GM18907 (cell line): ENCODE results near the gene DROSHA.
"Not testable (repeated sequence)": the region's sequence is repeated elsewhere in the genome, so short reads cannot be mapped to it uniquely, and the experiment has no call there.

Experiments used
- ATAC-seq: cut with Tn5 transposase; IDR thresholded peaks from one replicate; pipeline ENCODE4 v1.9.1; 2021; ENCODE audit warnings: mild to moderate bottlenecking, moderate library complexity; ENCODE audit not compliant: unreplicated experiment

Gene DROSHA

GRCh38 chr5:31531888-31532547 lies at the start of gene DROSHA, which contains the start of gene C5orf22:
DROSHA (minus strand) TSS chr5:31532093; CDS start chr5:31529059, 3,034 bp downstream.
C5orf22 (plus strand) TSS chr5:31532301; CDS start chr5:31532393, 92 bp downstream.
- ATAC-seq = peak; percentile 96

GRCh38 chr5:31579558-31579957 lies 47.7 kb upstream of the DROSHA start:
- ATAC-seq = no peak

DNA sequence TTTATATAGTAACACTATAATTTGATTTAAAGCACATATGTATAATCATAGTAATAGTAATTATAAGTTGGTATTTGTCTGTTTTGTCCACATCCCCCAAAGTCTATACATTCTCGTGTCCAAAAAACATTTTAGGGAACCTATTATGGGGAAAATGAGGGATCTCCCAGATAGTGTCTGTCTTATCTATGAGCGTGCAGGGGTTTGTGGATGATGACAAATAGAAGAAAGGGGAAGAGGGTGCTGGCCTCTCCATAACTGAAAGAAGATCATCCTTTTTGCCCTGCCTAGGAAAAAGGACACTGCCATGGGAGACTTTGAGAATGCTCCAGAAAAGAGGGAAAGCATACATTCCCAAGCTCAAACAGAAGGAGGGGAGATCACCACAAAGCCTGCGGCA lies 45.5 kb upstream of the DROSHA start:
- ATAC-seq = no peak

GRCh38 chr5:31574772-31575171 lies 42.9 kb upstream of the DROSHA start:
- ATAC-seq = no peak

- ATAC-seq = peak; percentile 91
Observed at GRCh38 chr5:31573494-31574142, 41.7 kb upstream of the DROSHA start.

- ATAC-seq = no peak
Observed at GRCh38 chr5:31569068-31569467, 37.2 kb upstream of the DROSHA start.

- no peak for ATAC-seq
Observed at GRCh38 chr5:31568302-31568835, 36.5 kb upstream of the DROSHA start.

GRCh38 chr5:31566362-31566761 lies 34.5 kb upstream of the DROSHA start:
- ATAC-seq = not testable (repeated sequence)

DNA sequence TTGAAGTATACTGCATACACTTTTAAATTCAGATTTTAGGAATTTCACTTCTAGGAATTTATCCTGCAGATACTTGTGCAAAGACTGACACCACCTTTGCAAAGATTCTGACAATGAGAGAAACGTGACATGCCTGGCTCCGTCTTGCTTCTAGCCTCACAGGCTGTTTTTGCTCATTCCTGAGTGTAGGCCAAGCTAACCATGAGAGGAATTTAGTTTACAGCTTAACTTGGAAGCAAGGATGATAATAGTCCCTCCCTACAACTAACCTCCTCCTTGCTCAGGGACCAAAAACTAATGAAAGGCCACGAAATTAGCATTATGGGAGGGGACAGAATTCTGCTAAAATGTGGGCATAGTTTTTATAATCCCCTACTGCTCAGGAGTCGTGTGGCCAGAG lies 31.3 kb upstream of the DROSHA start:
- ATAC-seq = no peak

- ATAC-seq = no peak
Observed at GRCh38 chr5:31561946-31562345, 30.1 kb upstream of the DROSHA start.

DNA sequence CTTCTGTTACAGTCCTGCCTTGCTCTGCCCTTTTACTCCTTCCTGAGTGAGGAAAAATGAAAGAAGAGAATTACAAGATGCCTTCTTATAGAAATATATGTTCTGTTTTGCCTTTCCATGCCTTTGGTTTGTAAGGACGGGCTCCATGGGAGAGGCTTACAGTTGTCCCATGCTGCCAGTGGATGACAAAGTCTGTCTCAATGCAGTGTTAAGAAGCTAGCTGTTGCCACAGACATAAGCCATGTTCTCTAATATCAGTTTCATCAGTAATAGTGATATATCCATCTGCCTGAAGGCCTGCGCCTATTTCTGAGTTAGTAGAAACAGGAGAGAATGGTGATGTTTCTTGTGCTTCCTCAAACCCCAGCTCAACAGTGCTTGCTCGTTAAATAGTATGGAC lies 28.0 kb upstream of the DROSHA start:
- no peak for ATAC-seq

DNA sequence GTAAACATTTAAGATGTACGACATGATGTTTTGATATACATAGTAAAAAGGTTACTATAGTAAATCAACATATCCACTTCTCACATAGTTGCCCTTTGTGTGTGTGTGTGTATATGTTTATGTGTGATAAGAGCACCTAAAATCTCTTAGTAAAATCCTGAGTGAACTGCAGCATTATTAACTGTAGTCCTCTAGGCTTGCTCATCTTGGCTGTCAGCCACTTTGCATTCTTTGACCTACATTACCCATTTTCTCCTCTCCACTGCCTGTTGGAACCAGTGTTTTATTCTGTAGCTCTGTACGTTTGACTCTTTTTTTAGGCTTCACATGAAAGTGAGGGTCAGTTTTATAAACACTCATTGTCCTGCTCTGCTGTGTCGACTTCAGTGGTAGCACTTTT lies 24.6 kb upstream of the DROSHA start:
- no peak for ATAC-seq

GRCh38 chr5:31554552-31554951 lies 22.7 kb upstream of the DROSHA start:
- no peak for ATAC-seq

- ATAC-seq = no peak
Observed at GRCh38 chr5:31553863-31554262, 22.0 kb upstream of the DROSHA start.

DNA sequence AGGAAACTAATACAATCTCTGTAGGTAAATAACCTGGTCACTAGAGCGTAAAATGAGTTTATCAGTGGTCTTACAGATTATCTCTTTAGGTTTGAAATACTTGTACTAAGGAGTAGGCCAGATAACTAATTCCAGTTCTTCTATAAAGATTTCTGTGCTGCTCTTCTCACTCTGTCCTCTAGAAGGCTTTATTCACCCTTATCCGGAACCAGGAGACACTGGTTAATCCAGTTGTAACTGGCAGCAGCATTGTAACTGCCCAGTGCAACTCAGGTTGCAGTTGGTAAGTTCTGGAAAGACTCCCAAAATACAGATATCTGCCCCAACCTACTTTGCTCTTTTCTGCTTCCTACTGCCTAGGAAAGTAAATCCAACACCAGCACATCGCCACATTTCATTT lies 20.0 kb upstream of the DROSHA start:
- ATAC-seq = no peak

- ATAC-seq = not testable (repeated sequence)
Observed at GRCh38 chr5:31549114-31549513, 17.2 kb upstream of the DROSHA start.

- ATAC-seq = no peak
Observed at GRCh38 chr5:31537851-31538250, 6.0 kb upstream of the DROSHA start.

DNA sequence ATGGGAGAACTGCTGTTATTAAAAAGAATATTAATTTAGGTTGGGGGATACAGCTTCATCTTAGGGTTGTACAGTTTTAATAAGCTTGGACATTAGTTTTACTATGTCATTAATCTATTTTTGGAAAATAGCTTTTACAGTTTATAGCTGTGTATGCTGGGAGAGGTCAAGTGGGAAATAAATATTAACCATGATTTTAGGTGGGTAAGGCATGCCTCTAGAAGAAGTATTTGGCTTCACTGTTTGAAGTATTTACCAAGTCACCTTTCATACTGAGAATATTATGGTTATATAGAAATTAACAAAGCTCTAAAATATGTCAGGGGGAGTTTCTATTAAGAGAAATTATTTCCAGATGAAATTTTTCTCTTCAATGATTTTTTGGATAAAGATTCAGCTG lies 5.5 kb upstream of the DROSHA start:
- ATAC-seq = no peak

GRCh38 chr5:31536873-31537272 lies 5.0 kb upstream of the DROSHA start:
- ATAC-seq = no peak

- ATAC-seq = no peak
Observed at GRCh38 chr5:31534527-31535046, 2.7 kb upstream of the DROSHA start.

DNA sequence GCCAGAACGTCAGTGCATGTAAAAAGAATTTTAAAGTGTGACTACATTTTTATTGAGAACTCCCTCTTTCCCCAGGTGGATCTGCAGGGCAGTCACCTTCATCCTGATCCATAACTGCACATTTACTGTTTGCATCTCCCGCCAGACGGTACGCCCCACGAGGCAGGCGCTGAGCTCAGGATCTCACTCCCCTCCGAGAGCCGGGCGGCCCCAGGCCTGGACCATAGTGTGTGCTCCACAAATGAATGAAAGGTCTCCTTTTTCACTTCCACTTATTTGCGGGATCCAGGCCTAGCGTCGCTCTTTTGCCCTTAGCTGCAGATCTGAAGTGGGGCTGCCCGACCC lies 378 bp downstream of the DROSHA start:
- ATAC-seq = peak; percentile 36
